HG03342 (cell line): ENCODE measurements around the gene ZNF699.
"Not testable (repeated sequence)": the region's sequence is repeated elsewhere in the genome, so short reads cannot be mapped to it uniquely, and the experiment has no call there.

Source experiments
- ATAC-seq: cut with Tn5 transposase; IDR thresholded peaks from one replicate; pipeline ENCODE4 v1.9.1; 2021; ENCODE audit warnings: mild to moderate bottlenecking, moderate library complexity; ENCODE audit not compliant: unreplicated experiment

ZNF699 gene

DNA sequence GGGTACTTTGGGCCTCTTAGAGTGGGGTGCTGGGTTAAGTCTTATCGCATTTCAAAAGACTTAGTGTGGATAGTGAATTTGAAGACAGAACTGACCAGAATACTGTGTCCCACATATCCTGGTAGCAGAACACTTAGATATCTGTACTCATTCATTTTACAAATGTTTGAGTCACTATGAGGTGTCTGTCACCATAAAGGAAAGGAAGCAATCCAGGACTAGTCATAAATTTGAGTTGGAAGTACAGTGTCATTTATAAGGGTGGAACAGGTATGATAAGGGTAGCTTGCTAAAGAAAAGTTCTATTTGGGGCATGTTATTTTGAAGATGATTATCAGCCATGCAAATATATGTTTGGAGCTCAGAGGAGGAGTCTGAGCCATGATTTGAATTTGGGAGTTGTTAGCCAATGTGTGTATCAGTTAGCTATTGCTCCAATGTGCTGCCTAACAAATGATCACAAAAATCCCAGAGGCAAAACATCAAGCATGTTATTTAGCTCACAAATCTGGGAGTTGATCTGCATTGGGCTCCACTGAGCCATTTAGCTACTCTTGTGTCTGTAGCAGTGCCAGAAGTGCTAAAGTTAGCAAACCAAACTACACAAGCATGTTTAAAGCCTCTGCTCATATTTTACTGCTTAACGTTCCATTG, 20.3 kb downstream of the ZNF699 start:
- ATAC-seq: no peak

DNA sequence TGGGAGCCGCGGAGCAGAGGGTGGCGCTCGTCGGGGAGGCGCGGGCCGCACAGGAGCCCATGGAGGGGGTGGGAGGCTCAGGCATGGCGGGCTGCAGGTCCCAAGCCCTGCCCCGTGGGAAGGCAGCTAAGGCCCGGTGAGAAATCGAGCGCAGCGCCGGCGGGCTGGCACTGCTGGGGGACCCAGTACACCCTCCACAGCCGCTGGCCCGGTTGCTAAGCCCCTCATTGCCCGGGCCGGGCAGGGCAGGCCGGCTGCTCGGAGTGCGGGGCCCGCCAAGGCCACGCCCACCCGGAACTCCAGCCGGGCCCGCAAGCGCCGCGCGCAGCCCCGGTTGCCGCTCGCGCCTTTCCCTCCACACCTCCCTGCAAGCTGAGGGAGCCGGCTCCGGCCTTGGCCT, 26.2 kb downstream of the ZNF699 start:
- ATAC-seq: not testable (repeated sequence)

DNA sequence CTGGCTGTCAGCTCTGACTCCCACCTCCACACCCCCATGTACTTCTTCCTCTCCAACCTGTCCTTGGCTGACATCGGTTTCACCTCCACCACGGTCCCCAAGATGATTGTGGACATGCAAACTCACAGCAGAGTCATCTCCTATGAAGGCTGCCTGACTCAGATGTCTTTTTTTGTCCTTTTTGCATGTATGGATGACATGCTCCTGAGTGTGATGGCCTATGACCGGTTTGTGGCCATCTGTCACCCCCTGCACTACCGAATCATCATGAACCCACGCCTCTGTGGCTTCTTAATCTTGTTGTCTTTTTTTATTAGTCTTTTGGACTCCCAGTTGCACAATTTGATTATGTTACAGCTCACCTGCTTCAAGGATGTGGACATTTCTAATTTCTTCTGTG, 58.4 kb downstream of the ZNF699 start:
- ATAC-seq: no peak

DNA sequence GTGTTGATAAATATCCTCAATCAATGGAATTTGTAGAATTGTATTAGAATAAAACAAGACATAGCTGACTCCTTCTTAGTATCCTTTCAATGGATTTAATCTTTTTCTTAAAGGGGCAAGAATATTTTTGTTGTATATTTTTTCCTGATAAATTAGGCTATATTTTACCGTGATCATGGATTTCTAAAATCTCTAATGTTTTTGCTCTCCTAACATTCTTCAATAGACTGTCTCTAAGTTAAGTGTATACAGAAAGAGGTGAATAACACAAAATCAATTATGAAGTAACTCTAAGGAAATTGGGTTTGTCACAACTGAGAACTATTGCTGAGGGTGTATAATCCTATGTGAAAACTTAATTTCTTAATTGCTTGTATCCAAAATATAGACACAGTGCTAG, 59.0 kb downstream of the ZNF699 start, which contains the start of gene OR7E24:
OR7E24 (plus strand) TSS at position 301 of the 400 bp plus-strand sequence. CDS start 114 bp downstream, outside the sequence.
- no peak for ATAC-seq
